GM19043 (cell line): ENCODE results near the gene RGS1.
A peak's percentile ranks its signal among the peaks of the same experiment; 100 is the strongest.

Source experiments
- ATAC-seq: cut with Tn5 transposase; IDR thresholded peaks from one replicate; pipeline ENCODE4 v1.9.1; 2021; ENCODE audit warnings: low read depth; ENCODE audit not compliant: unreplicated experiment

The RGS1 gene

DNA sequence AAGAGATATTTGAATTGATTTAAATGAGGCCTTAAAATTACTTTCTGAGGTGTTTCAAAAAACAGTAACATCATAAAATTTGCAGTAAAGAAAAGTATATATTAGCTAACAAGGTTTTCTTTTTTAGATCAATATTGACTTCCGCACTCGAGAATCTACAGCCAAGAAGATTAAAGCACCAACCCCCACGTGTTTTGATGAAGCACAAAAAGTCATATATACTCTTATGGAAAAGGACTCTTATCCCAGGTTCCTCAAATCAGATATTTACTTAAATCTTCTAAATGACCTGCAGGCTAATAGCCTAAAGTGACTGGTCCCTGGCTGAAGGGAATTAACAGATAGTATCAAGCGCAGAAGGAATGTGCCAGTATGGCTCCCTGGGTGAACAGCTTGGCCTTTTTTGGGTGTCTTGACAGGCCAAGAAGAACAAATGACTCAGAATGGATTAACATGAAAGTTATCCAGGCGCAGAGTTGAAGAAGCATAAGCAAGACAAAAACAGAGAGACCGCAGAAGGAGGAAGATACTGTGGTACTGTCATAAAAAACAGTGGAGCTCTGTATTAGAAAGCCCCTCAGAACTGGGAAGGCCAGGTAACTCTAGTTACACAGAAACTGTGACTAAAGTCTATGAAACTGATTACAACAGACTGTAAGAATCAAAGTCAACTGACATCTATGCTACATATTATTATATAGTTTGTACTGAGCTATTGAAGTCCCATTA lies 3.6 kb downstream of the RGS1 start:
- peak; percentile 14 for ATAC-seq

GRCh38 chr1:192580351-192580962 lies 4.9 kb downstream of the RGS1 start:
- ATAC-seq: peak; percentile 27

GRCh38 chr1:192581131-192581927 lies 5.8 kb downstream of the RGS1 start:
- no peak for ATAC-seq

DNA sequence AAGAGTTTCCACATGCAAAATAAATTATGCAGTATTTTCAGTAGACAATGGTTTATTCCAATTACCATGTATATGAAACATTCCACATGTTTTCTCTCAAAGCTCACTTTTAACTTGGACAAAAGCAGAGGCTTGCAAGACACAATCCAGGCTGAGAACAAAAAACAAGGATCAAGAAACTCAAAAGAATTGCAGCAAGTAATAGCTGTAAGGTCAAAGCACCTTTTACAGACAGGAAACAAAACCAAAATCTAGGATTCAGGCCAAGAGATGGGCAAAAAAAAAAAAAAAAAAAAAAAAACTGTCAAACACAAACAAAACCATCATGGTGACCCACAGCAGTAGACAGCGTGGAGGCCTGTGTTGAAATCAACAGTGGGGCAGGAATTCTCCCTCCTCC lies 9.3 kb downstream of the RGS1 start:
- no peak for ATAC-seq

GRCh38 chr1:192587386-192588266 lies 12.1 kb downstream of the RGS1 start:
- ATAC-seq: no peak

- no peak for ATAC-seq
These were observed 13.0 kb downstream of the RGS1 start for GRCh38 chr1:192588546-192588945.

- ATAC-seq: no peak
These were observed 14.2 kb downstream of the RGS1 start for GRCh38 chr1:192589813-192590212.

- ATAC-seq: no peak
These were observed 16.9 kb downstream of the RGS1 start for GRCh38 chr1:192592517-192592916.

- no peak for ATAC-seq
These were observed 17.6 kb downstream of the RGS1 start for GRCh38 chr1:192592981-192593708.

DNA sequence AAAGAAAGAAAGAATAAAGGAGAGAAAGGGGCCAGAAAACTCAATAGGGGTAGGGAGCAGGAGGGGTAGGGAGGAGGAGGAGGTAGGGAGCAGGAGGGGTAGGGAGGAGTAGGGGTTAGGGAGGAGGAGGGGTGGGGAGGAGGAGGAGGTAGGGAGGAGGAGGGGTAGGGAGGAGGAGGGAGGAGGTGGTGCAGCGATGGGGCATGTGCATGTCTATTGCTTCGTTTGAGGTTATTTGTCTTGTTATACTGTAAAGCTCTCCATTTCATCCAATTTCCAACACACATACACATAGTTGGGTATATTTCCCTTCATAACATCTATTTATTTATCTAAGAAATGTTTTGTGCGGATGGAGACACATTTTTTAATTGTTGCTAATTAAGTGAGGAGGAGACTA lies 19.7 kb downstream of the RGS1 start:
- ATAC-seq: no peak

GRCh38 chr1:192598589-192598988 lies 23.0 kb downstream of the RGS1 start:
- ATAC-seq: peak; percentile 30

GRCh38 chr1:192600275-192600674 lies 24.7 kb downstream of the RGS1 start:
- no peak for ATAC-seq

- ATAC-seq: peak; percentile 32
These were observed 25.6 kb downstream of the RGS1 start for GRCh38 chr1:192601143-192601542.

GRCh38 chr1:192601567-192601966 lies 26.0 kb downstream of the RGS1 start:
- ATAC-seq: no peak

DNA sequence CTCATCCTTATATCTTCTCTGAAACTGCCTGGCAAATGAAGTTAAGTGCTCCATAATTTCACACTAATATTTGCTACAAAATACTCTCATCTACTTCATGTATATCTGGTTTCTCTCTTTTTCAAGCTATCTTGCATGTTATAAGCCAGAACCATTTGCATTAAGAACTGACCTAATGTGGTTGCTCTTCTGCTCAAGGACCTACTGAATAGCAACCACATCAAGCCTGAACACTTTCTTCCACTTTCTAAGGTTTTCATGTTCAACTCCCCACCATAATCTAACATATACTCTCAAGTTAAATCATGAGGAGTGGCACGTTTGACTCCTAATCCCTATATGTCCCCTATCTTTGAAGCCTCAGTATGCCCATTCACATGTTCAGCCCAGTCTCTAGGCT lies 27.2 kb downstream of the RGS1 start:
- no peak for ATAC-seq

DNA sequence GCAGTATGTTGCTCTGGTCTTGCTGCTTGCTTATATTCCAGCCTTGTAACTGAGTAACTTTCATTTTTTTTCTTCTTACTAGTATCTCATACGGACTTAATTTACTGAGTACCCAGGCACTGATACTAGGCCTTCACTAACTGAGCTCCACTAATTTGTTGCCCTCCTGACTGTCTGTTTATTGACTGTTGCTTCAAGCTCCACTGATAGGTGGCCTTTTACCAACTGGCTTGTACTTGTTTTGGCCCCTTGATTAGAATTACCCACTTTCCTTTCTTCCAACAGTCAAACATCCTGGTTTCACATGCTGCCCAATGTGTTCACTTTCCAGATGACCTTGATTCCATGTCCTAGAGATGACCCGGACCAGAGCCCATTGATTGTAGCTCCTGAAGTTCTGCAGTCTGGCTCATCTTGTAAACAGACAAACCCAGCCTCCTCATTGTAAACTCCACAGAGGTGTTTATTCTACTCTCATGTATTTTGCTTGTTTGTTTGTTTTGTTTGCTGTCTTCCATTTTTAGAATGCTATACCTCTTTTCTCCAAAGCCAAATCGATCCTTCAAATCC lies 27.7 kb downstream of the RGS1 start:
- ATAC-seq: no peak

DNA sequence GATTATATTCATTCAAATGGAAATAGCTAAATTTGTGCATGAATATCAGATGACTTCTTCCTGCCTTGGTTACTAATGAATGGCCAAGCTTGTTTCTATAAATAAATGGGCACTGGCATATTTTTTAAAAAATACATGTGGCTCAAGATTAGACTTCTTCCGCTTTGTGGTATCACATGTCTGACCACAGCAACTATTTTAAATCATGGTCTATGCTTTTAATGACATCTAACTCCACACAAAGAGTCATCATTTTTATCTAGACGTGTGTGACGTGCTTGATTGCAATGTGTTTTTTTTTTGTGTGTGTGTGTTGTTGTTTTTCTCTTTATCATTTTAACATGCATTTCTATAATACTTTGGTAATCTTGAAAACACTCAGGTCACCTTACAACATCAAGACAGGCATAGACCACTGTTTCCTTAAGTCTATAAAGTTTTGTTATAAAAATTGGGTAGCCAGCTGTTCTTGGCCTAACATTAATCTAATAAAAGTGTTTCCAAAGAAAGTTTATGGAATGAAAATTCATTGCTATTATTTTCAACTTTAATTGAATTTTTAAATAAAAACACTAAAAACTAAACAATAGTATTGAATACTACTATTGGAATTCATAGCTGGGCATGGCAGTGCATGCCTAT lies 29.5 kb downstream of the RGS1 start:
- ATAC-seq: no peak

GRCh38 chr1:192608671-192609070 lies 33.1 kb downstream of the RGS1 start:
- ATAC-seq: no peak
